Measurements from ENCODE around the gene XRCC3. TPM values are rescaled to one million over a fixed set of nuclear protein-coding genes. Genes with fewer than 3 reads are reported as not detected.

XRCC3 gene
- total RNA-seq, 2 donors from 2014 or later, result 37.3 to 112 TPM

GRCh38 chr14:103735022-103735421 is 19.8 kb upstream of the XRCC3 start:
- H3K9me3 Mint-ChIP-seq, result no peaks in the 10 kb centered on the region
- no peak overlapping the region for H3K27ac Mint-ChIP-seq
- ATAC-seq (no peak), DNase-seq (ENCODE audit: low spot score) (no peak)
- no peak overlapping the region for H3K4me3 Mint-ChIP-seq
- no peaks in the 10 kb centered on the region for H3K27me3 Mint-ChIP-seq
- no peaks in the 10 kb centered on the region for H3K36me3 Mint-ChIP-seq
- H3K4me1 Mint-ChIP-seq (ENCODE audit: low read depth in 2 of 2), result peaks cover 0 to 2% of the 10 kb centered on the region in 2 donors

DNA sequence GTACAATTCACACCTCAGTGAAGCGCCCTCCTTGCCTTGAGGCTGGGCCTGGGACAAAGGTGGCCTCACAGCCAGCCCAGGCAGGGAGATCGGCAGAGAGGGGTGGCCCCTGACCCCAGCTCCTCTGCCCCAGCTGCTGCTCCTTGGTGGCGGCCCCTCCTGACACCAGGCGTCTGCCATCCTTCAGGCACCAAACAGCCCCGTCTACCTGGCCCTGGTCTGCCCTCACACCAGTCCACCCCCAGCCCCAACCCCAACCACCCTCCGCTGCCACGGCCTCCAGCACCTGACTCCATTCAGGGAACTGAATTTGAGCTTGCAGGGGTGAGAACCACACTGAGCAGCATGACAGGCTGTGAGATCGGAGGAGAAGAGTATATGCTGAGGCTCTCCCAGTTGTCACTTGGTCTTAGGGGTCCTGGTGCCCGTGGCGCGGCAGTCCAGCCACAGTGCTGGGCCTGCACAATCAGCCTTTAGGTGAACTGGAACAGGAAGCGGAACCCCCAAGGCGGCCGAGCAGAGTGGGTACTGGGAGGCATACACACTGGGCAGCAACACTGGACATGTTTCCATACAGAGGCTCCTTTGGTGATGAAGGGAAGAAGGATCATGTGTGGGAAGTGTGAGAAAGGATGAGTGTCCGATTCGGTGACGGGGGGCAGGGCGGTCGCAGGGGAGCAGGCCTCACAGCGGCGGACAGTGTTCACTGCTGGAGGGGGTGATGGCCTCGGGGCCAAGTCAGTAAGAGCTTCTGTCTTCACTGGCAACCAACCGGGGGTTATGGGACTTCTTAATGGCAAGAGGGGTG is 19.0 kb upstream of the XRCC3 start:
- no peak for DNase-seq (ENCODE audit: low spot score)
- H3K4me3 Mint-ChIP-seq, result no peak overlapping the region
- H3K27ac Mint-ChIP-seq, result no peak overlapping the region
- no peaks in the 10 kb centered on the region for H3K27me3 Mint-ChIP-seq
- H3K4me1 Mint-ChIP-seq (ENCODE audit: low read depth in 2 of 2), result peaks cover 0 to 2% of the 10 kb centered on the region in 2 donors
- peaks cover 5% of the 10 kb centered on the region for H3K36me3 Mint-ChIP-seq
- no peaks in the 10 kb centered on the region for H3K9me3 Mint-ChIP-seq
- no peak for ATAC-seq

DNA sequence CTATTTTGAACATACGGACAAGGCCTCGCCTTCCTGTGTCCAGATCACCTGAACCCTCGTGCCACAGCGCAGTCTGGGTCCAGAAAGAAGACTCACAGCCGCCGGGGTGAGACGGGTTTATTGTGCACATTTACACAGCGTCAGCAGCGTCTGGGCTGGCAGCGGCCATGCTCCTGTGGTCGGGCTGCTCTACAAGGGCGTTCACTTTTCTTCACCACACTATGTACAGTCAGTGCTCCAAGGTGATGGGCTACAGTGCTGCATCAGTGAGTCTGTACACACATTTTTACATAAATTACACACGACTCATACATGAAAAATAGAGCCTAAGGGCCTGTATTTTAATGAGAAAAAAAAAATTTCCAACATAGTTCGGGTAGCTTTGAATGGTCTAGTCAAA is 18.4 kb upstream of the XRCC3 start:
- ATAC-seq, result no peak
- Mint-ChIP-seq H3K27me3 (no peaks in the 10 kb centered on the region), H3K4me1 (ENCODE audit: low read depth in 2 of 2) (peaks cover 0 to 2% of the 10 kb centered on the region in 2 donors), H3K36me3 (peaks cover 5% of the 10 kb centered on the region), H3K4me3 (no peak overlapping the region), H3K27ac (no peak overlapping the region), H3K9me3 (no peaks in the 10 kb centered on the region)
- DNase-seq (ENCODE audit: low spot score), result no peak

GRCh38 chr14:103732868-103733620 is 17.8 kb upstream of the XRCC3 start:
- Mint-ChIP-seq H3K27ac (no peak overlapping the region), H3K4me3 (no peak overlapping the region), H3K36me3 (peaks cover 5% of the 10 kb centered on the region), H3K9me3 (no peaks in the 10 kb centered on the region), H3K27me3 (no peaks in the 10 kb centered on the region), H3K4me1 (ENCODE audit: low read depth in 2 of 2) (peaks cover 0 to 2% of the 10 kb centered on the region in 2 donors)
- no peak for ATAC-seq
- no peak for DNase-seq (ENCODE audit: low spot score)

DNA sequence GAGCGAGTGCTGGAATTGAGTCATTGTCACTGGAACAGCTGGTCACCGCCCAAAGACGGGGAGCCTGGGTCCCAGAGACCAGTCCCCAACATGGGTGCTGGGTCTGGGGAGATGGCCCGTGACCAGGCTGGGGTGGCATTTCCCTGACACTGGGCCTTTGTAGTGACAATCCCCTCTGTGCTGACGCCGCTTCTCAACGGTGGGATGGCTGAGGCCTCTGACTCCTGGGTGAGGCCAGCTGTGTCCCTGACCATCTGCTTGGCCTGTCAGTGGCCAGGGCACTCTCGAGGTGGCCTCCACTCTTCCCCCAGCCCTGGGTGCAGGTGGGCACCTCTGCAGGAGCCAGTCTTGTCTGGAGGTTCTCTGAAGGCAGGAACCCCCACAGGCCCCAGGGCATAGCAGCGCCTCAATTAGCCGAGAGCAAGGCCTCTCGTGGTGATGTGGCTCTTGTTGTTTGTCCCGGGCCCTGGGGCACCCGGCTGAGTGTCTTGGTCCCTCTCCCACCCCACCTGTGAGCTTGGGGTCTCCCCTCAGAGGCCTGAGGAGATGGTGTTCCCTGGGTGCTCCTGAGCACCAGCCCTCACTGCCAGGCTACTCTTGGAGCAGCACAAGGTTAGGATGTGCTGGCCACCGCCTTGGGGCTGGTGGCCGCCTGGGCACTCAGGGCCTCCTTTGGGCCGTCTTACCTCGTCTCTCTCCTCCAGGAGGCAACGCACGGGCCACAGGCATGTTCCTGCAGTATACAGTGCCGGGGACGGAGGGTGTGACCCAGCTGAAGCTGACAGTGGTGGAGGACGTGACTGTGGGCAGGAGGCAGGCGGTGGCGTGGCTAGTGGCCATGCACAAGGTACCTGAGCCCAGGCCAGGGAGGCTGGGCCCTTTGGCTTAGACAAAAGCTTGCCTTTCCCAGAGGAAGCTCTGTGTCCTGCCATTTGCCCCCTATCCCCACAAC is 16.9 kb upstream of the XRCC3 start:
- ATAC-seq (peak in 1 of 2 donors; percentile 4), DNase-seq (ENCODE audit: low spot score) (no peak)
- H3K4me3 Mint-ChIP-seq, result no peak overlapping the region
- H3K4me1 Mint-ChIP-seq (ENCODE audit: low read depth in 2 of 2), result peaks cover 0 to 2% of the 10 kb centered on the region in 2 donors
- peaks cover 5% of the 10 kb centered on the region for H3K36me3 Mint-ChIP-seq
- no peaks in the 10 kb centered on the region for H3K9me3 Mint-ChIP-seq
- no peaks in the 10 kb centered on the region for H3K27me3 Mint-ChIP-seq
- H3K27ac Mint-ChIP-seq, result no peak overlapping the region

DNA sequence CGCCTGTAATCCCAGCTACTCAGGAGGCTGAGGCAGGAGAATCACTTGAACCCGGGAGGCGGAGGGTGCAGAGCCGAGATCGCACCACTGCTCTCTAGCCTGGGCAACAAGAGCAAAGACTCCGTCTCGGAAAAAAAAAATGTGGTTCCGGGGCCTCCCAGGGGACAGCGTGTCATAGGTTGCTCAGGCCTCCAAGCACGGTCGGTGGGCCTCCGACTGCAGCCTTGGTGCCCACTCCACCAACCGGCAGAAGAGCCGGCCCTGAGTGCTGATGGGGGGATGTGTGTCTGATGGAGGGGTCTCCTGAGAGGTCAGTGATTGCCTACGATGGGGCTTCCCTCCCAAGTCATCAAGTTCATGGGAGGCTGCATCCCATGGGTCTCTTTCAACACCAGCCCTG is 16.2 kb upstream of the XRCC3 start:
- no peak overlapping the region for H3K27ac Mint-ChIP-seq
- no peaks in the 10 kb centered on the region for H3K27me3 Mint-ChIP-seq
- H3K4me1 Mint-ChIP-seq (ENCODE audit: low read depth in 2 of 2), result peaks cover 0 to 2% of the 10 kb centered on the region in 2 donors
- no peaks in the 10 kb centered on the region for H3K9me3 Mint-ChIP-seq
- ATAC-seq (no peak), DNase-seq (ENCODE audit: low spot score) (no peak)
- no peak overlapping the region for H3K4me3 Mint-ChIP-seq
- H3K36me3 Mint-ChIP-seq, result peaks cover 5% of the 10 kb centered on the region

GRCh38 chr14:103730490-103731035 is 15.3 kb upstream of the XRCC3 start:
- Mint-ChIP-seq H3K9me3 (no peaks in the 10 kb centered on the region), H3K4me1 (ENCODE audit: low read depth in 2 of 2) (peaks cover 0 to 2% of the 10 kb centered on the region in 2 donors), H3K27me3 (no peaks in the 10 kb centered on the region), H3K36me3 (peaks cover 5% of the 10 kb centered on the region), H3K4me3 (no peak overlapping the region), H3K27ac (no peak overlapping the region)
- no peak for DNase-seq (ENCODE audit: low spot score)
- peak; percentile 15 to 20 for ATAC-seq

GRCh38 chr14:103729496-103730448 is 14.5 kb upstream of the XRCC3 start:
- Mint-ChIP-seq H3K4me1 (ENCODE audit: low read depth in 2 of 2) (peaks cover 0 to 2% of the 10 kb centered on the region in 2 donors), H3K4me3 (no peak overlapping the region), H3K9me3 (no peaks in the 10 kb centered on the region), H3K36me3 (peaks cover 5% of the 10 kb centered on the region), H3K27me3 (no peaks in the 10 kb centered on the region), H3K27ac (no peak overlapping the region)
- no peak for DNase-seq (ENCODE audit: low spot score)
- ATAC-seq, result peak in 1 of 2 donors; percentile 12

GRCh38 chr14:103728721-103729120 is 13.5 kb upstream of the XRCC3 start:
- Mint-ChIP-seq H3K27me3 (no peaks in the 10 kb centered on the region), H3K4me1 (ENCODE audit: low read depth in 2 of 2) (peaks cover 0 to 2% of the 10 kb centered on the region in 2 donors), H3K4me3 (no peak overlapping the region), H3K36me3 (peaks cover 5% of the 10 kb centered on the region), H3K27ac (no peak overlapping the region), H3K9me3 (no peaks in the 10 kb centered on the region)
- DNase-seq (ENCODE audit: low spot score), result no peak
- no peak for ATAC-seq

DNA sequence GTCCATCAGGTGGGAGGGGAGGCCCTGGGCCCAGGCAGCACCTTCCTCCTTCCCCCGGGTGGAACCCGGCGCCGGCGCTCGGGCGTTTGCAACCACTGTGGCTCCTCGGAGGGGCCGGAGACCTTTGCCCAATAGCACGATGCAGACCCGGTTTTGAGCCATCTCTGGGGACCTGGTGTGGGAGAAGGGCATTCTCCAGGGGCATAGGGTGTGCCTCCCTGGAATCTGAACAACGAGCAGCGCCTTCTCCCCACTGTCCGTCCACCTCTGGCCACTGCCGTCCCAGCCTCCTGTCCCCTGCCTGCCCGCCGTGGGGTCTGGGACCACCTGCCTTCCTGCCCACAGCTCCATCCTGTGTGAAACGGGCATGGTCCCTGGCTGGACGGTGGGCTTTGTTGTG is 12.9 kb upstream of the XRCC3 start:
- Mint-ChIP-seq H3K9me3 (no peaks in the 10 kb centered on the region), H3K27ac (no peak overlapping the region), H3K27me3 (no peaks in the 10 kb centered on the region), H3K4me1 (ENCODE audit: low read depth in 2 of 2) (peaks cover 0 to 2% of the 10 kb centered on the region in 2 donors), H3K36me3 (peaks cover 5% of the 10 kb centered on the region), H3K4me3 (no peak overlapping the region)
- ATAC-seq (no peak), DNase-seq (ENCODE audit: low spot score) (no peak)

DNA sequence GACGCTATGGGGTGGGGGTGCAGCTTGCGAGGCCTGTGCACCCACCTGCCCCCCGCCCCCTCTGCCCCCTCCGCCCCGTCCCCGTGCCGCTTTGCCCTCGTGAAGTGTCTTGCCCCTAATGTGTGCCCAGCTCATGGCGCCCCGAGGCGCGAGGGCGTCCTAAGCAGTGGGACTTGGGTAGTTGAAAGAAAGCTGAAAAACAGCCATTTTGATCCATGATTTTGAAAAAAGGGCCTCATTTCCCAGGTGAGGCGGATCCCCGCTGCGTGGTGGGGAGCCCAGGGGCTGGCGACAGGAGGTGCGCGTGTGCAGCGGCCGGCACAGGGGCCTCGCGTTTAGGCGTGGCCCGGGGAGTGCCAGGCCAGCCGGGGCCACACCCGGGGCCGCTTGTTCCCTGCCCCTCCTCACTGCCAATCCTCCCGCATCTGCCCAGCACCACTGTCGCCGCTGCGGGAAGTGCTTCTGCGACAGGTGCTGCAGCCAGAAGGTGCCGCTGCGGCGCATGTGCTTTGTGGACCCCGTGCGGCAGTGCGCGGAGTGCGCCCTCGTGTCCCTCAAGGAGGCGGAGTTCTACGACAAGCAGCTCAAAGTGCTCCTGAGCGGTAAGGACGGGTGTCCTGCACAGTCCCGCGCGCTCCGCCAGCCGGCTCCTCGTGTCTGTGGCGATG is 12.2 kb upstream of the XRCC3 start:
- no peak overlapping the region for H3K27ac Mint-ChIP-seq
- DNase-seq (ENCODE audit: low spot score) (no peak), ATAC-seq (no peak)
- H3K4me3 Mint-ChIP-seq, result no peak overlapping the region
- H3K27me3 Mint-ChIP-seq, result no peaks in the 10 kb centered on the region
- no peaks in the 10 kb centered on the region for H3K9me3 Mint-ChIP-seq
- H3K4me1 Mint-ChIP-seq (ENCODE audit: low read depth in 2 of 2), result no peaks in the 10 kb centered on the region
- H3K36me3 Mint-ChIP-seq, result peaks cover 5% of the 10 kb centered on the region

DNA sequence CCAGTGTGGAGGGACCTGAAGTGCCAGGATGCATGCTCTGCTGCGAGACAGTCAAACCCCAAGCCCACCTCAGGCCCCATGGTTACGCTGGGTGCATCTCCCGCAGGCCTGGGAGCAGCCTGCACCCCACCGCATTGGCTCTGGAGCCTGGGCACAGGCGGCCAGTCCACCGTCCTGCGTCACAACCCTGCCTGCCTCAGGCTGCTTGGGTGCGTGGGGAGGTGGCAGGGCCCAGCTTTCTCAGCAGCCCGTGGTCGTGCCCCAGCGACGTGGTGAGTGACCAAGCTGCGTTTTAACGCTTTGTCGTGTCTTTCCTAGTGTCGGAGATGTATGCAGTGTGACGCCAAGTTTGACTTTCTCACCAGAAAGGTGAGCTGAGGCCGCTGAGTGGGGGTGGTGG is 11.2 kb upstream of the XRCC3 start:
- H3K27me3 Mint-ChIP-seq, result no peaks in the 10 kb centered on the region
- DNase-seq (ENCODE audit: low spot score) (no peak), ATAC-seq (no peak)
- H3K9me3 Mint-ChIP-seq, result no peaks in the 10 kb centered on the region
- H3K36me3 Mint-ChIP-seq, result peaks cover 5% of the 10 kb centered on the region
- no peak overlapping the region for H3K27ac Mint-ChIP-seq
- no peak overlapping the region for H3K4me3 Mint-ChIP-seq
- H3K4me1 Mint-ChIP-seq (ENCODE audit: low read depth in 2 of 2), result no peaks in the 10 kb centered on the region
